Left hindlimb (tissue), 1 donor: ENCODE results near the gene TARBP2.
"Not testable (repeated sequence)": the region's sequence is repeated elsewhere in the genome, so short reads cannot be mapped to it uniquely, and the experiment has no call there.

Source experiments
- DNase-seq: peaks from one replicate; pipeline ENCODE4 v3.0.0-alpha.2; 2018

TARBP2 gene

DNA sequence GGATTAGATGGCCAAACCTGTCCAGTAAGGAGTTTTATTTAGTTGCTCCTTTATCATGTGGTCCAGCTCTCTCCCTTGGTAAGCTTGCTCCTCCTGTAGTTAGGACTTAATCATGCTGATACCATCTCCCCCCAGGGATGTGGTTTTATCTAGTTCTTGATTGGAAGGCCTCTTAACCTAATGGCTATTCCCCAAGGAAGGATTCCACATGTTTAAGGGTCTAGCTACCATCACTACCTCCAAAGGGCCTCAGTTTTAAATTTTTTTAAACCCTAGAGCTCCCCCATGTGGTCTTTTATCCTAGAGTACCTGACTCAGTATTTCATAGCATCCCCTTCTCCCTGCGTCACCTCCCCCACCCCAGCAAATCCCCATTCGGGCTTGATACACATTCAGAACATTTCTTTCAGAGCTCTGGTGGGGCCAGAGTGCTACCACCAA, 24.3 kb upstream of the TARBP2 start:
- DNase-seq: no peak

DNA sequence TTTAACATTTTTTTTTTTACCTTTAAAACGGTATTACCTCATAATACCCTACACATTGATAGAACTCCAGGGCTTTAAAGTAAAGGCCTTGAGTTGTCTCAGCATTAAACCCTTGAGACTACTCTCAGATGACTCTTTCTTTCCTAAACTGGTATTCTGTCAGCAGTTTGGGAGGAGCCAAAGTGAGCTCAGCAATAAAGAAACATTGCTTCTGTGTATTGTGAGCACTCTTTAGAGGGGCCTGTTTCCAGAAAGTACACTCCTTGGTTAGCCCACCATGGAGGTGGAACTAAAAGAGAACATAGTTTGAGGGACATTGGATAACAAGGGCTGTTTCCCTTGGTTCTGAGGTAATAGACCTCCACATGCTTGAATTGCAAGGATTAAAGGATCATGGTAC, 22.2 kb upstream of the TARBP2 start:
- no peak for DNase-seq

DNA sequence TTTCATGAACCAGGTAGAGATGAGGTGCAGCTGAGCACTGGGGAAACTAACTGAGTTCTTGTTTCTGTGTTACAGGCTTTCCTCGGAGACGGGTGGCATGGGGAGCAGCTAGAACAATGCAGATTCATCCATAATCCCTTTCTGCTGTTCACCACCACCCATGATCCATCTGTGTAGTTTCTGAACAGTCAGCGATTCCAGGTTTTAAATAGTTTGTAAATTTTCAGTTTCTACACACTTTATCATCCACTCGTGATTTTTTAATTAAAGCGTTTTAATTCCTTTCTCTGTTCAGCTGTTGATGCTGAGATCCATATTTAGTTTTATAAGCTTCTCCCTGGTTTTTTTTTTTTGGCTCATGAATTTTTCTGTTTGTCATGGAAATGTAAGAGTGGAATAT, 21.8 kb upstream of the TARBP2 start:
- DNase-seq: no peak

DNA sequence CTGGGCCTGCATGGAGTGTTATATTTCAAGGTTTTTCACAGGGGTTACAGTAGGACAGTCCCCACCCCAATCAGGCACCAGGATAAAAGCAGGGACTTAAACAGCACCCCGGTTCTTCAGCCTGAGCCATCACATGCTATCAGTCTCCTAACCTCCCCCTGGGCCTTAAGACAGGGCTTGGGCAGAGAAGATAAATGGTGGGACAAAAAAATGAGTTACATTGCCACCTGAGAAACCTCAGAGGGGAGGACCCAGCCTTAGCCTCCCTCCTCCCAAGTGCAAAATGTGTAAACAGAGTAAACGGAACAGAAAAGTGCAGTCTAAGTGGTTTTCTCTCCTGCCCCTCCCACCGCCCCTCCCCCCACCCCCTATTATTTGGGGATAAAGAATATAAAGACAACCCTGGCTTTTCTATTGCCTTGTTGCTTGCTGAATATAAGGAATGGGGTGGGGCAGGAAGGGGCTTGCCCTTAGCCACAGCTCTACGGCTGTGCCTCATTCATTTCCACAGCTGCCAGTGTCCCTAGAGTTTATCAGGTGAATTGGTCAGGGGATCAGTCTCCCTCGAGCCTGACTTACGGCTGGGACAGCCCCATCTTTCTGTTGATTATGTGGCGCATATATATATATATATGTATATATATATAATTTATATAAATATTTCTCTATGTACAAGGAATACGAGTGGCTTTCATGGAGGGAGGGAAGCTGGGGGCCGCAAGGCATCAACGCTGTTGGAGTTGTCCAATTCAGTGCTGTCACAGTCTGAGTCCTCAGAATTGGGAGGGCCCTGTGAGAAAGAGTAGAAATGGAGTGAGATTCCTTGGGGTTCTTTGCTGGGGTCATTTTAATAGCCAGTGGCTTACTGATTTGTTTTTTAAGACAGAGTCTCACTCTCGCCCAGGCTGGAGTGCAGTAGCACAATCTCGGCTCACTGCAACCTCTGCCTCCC, 20.3 kb upstream of the TARBP2 start:
- no peak for DNase-seq

DNA sequence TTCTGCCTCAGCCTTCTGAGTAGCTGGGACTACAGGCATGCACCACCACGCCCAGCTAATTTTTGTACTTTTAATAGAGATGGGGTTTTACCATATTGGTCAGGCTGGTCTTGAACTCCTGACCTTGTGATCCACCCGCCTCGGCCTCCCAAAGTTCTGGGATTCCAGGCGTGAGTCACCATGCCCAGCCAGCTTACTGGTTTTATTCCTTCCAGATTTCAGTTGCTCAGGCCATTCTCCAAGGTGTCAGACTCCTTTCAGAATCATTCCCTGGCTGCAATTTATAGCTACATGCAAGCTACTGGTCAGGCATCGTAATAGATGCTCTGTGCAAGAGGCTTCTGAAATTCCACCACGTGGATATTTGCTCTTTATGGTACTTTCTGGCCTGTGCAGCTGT, 19.6 kb upstream of the TARBP2 start:
- DNase-seq: not testable (repeated sequence)

DNA sequence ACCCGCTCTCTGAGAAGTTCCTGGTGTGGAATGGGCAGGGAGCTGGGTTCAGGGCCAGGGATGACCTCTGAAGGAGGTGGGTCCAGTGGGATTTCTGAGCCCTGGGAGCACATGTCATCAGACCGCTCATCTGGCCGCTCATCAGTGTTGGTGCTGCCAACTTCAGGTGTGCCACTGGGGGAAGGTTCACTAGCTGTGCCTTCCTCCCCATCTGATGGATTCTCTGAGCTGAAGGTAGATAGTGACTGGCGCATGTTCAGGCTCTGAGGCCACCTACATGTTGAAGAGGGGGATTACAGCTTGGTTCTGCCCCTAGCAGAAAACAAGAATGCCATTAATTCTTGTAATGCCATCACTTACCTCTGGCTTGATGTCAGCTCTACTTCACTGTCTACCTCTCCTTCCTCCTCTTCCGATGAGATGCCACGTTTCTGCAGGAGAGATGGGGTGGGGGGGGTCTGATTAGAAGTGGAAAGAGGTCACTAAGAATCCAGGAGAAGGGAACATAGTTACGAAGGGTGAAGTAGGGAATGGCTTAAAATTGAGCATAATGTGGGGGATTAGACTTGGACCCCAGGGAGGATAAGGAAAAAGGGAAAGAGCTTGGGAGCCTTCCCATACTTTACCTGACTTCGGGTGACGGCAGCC, 19.0 kb upstream of the TARBP2 start:
- DNase-seq: no peak

DNA sequence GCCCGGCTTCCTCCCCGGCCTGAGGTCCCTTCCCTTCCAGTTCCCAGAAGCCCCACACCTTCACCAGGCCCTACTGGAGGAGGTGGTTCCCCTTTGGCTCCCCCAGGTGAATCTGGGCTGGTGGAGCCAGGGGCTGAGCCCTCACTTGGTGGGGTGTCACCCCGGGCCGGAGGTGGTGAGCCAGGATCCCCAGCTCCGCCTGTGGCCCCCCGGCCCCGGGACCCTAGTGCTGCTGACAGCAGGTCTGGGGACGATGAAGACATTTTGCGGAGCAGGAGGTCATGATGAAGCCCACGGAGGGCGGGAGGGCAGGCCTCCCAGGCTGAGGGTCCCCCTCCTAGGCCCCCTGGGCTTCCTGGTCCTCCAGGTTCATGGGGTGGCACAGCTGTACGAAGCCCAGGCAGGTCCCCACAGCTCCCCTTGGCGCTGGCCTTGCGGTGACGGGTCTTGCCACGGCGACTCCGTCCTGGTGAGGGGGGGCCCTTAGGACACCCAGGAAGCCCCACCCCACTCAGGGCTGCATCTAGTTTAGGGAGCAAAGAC, 18.4 kb upstream of the TARBP2 start:
- DNase-seq: peak; percentile 37

DNA sequence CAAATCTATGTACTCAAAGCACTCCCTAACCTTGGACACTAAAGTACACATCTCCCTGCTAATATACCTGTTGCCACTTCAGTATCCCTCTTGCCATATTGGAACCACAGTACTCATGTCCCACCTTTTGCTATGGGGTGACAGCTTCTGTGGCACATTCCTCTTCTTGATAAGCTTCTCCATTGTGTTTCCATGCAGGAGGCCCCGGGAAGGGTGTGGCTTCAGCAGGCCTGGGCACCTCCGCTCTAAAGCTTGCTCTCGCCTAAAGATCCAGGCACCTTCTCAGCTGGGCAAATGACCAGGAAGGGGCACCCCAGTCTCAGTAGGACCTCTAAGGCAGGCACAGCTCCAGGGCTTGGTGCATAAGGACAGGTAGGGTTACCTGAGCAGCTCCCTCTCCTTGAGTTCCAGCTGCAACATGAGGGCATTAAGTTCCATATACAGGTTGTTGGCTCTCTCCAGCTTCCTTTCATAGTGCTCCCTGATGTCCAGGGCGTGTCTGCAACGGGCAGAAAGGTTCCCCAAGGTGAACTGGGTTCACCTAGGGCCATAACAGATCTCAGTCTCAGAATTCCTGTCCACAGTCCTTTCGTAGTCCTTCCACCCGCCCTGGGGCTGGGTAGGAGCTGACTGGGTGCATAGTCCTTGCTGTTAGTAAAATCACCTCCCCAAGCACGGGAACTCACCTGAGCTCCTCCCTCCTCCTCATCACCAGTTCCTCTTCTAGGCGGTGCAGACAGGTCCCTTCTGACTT, 17.7 kb upstream of the TARBP2 start:
- DNase-seq: peak; percentile 29

DNA sequence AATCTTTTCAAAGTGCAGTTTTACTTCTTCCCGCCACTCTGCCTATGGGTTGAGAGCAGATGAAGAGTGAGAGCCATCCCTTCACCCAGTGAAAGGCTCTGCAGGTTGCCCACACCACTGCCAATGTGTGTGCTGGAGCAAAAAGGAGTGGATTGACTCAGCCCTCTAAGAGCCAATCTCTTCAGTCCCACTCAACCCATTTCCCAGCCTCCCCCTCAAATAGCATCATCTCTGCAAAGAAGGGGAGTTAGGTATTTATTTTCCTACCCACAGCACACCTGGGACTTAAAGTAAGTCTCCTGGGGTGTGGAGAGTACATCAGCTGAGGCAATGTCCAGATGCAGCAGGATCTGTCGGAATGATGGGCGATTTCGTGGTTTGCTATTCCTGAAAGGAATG, 17.1 kb upstream of the TARBP2 start:
- peak; percentile 28 for DNase-seq

DNA sequence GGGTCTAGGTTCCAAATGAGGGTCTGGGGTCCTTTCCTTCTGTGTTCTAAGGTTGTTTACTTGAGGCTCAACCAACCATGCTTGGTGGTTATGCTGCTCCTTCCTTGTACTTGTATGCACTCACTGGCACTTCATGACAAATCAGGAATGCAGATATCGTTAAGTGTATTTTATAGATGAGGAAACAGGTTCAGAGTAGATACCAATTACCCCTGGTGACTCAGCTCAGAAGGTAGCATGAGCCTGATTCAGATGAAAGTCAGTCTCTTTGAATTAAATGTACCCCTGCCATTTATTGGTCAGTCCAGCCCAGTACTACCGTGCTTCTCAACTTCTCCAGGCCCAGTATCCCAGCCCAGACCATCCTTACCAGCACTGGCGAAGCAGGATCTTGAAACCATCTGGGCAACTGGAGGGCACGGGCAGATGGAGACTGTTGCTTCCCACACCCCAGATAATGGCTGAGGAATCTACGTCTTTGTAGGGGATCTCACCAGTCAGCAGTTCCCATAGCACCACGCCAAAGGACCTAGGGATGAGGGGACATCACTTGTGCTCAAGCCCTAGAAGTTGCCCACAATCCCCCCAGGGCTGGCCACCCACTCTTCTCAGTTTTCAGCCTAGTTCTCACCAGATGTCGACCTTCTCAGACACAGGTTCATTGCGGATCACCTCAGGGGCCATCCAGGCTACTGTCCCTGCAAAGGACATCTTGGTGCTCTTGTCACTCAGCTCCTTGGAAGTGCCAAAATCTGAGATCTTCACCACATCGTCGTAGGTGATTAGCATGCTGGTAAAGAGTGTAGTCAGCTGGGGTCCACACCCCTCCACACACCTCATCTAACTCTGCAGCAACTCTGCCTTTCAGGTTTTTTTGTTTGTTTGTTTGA, 16.2 kb upstream of the TARBP2 start:
- peak; percentile 24 for DNase-seq

DNA sequence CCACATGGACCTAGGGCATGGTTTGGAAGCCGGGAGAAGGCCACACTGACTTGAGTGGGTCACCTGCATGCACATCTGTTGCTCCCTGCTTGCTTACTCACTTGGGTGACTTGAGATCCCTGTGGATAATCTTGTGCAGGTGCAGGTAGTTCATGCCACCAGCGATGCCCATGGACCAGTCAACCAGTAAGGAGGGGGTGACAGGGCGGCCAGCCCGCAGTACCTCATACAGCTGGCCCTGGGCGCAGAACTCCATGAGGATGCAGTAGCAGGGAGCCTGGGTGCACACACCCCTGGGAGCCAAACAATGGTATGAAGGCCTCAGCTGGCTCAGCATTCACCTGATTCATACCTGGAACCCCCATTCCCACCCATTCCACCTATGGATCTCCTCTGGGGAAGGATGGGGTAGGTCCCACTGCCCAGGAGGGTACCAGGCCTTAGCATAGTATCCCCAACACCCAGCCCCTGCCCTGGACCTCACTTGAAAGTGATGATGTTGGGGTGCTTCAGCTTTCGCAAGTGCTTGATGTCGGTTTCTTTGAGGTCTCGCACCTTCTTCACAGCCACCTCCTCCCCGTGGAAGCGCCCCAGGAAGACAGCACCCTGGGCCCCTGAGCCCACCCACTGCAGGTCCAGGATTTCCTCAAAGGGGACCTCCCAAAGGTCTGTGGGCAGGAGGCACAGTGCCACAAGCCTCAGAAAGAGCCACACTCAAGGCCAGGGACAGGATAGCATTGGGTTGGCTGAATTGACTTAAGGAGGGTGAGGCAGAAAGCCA, 14.9 kb upstream of the TARBP2 start:
- DNase-seq: peak; percentile 30

DNA sequence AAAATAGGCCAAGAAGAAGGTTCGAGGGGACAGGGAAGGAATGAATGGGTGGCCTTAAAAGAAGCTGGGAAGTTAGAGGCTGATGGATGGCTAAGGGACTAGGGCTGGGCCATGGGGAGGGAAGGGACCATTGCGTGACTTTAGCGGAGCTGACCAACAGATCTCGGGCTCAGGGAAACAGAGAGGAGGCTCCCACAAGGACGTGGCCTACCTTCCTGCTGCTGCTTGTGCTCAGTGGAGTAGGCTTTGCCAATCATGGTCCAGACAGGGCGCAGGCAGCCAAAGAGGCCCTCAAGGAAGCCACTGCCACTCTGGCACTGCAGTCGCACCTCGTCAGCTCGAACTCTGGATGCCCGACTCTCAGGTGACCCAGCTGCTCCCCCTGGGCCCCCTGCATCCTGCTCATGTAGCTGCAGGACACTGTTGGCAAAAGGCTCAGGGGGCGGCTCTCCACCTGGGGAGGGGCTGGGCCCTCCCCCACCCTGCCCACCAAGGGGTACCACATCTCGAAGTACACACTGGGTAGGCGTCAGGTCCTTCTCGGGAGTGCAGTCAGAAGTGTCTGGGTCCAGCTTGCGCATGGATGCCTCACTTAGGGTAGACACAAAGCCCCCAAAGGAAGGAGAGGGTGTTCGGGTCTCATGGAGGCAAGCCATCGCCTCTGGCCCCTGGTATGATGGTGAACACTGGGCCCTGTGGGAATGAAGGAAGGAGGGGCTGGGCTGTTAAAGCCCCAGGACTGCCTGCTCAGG, 14.2 kb upstream of the TARBP2 start:
- no peak for DNase-seq

DNA sequence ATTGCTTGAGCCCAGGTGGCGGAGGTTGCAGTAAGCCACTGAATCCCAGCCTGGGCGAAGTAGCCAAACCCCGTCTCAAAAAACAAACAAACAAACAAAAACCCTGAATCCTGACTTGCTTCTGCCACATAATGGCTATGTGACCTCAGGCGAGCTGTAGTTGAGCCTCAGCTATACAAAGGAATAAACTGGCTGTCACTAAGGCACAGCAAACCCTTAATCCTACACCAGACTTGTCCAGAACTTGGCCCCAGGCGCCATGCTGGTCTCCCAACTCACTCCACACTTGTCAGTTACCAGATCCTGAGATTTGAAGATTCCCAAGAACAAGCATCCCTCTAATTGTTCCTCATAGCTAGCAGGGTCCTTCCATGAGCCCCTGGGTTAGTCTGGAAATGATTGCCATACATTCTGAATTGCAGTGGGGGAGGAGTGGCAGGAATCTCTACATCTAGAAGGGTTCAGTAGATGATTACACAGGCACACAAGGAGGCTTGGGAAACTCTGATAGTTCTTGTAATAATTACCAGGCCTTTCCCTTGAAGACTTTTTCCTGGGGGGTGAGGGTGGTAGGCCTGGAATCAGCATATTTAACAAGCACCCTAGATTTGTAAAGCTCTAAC, 11.7 kb upstream of the TARBP2 start:
- DNase-seq: no peak

DNA sequence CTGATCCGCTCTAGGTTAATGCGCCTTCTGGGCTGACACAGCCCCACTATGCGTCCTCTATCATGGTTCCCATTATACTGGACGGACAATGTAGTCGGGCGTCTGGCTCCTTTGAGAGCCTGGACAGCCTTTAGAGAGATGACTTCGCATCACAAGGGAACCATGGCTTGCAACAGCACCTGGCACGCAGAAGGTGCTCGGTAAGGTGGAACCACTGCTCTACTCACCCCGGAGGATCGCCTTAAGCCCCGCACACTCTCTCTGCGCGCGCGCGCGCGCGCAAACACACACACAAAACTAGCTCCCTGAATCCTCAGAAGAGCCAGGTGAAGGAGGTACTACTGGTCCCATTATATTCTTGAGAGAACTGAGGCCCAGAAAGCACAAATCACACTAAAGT, 8.9 kb upstream of the TARBP2 start:
- DNase-seq: peak; percentile 33

DNA sequence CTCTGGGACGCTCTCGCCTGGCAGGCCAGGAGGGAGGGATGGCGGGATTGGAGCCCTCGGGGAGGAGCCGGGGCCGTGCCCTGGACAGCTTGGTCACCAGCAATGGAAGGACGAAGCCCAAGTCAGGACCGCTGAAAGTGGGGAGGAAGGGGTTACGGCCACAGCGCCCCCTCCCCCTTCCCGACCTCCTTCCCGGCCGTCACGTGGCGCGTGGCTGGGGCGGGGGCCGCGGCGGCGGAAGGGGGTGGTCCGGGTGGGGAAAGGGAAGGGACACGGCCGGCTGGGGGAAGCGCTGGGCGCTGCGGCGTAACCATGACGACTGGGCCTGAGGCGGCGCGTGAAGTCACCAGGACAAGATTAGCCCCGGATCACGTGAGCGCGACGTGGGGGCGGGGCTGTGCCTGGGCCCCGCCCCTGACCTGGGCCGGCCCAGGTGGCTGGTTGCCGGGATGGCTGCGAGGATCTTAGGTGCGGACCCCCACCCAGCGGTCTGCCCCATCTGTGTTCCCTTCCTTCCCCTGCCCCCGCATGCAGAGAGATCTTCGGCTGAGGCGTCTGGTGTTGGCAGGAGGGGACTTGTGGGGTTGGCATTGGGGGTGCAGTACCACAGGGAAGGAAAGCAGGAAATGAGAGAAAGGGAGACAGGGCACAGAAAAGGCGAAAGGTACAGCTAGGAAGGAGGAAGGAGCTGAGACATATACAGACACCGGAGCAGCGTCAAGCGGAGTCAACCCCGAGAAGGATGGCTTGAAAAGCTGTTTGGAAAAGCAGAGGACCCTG, 8.1 kb upstream of the TARBP2 start:
- peak; percentile 98 for DNase-seq

DNA sequence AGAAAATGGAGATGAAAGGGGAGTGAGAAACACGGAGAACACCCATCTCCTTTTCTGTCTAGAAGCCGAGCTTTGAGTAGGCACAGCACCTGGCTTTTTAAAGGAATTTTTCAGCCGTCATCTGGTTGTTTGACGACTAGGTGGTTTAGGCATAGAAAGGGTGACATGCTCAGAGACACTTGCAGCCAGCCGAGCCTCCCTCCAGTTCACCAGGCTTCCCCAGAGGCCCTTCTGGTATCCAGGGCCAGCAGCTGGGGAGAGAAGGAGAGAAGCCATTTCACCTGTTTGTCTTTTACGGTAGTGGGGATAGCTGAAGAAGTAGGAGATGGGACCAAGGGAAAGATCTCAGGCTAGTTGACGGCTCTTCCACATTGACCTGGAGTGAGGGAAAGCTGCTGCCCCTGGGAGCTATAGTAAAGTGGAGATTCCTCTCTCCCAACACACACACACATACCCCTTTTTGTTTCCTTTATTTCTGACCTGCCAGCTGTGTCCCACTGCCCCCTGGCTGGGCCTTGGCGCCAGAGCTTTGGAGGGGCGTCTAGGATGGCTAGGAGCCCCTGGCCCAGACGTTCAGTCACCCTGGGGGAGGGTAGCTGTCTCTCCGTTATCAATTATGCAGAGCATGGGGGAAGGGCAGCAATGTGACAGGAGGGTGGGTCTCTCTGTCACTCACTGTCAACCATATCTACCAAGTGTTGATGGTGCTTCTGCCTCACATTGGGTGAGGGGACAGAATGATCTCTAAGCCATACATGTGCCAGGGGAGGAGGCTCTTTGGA, 7.3 kb upstream of the TARBP2 start:
- peak; percentile 37 for DNase-seq

DNA sequence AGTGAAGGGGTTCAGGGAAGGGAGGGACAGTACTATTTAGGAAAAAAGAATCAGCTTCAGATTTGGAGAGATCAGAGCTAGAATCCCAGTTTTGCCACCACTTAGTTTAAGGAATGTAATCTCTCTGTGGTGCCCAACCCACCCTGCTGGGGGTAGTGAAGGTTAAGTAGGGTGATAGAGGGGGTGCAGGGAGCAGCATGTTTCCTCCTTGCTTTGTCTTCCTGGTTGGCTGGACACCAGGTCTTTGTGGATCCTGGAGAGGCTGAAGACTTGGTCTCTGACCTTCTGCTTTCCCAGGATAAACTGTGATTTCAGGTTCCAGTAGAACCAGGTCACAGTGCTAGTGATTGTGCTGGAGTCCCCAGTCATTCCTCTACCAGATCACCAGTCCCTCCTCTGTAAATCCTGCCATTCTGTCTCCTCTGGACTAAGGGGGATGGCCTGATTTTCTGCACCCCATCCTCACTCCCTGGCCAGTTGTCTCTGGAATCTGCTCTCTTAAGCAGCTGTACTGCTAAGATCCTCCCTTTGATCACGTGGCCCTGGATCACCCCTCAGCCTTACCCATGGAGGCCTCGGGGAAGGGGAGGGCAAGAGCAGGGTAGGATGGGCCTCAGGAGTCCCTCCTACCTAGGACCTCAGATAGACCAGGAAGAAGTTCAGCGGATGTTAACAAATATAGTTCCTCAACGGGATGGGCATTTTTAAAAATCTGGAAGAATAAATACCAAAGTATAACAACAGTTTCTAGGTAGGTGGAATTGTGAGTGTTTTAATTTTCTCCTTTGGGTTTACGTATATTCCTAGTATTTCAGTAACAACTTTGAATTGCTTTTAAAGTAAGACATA, 5.0 kb upstream of the TARBP2 start:
- DNase-seq: peak; percentile 76

DNA sequence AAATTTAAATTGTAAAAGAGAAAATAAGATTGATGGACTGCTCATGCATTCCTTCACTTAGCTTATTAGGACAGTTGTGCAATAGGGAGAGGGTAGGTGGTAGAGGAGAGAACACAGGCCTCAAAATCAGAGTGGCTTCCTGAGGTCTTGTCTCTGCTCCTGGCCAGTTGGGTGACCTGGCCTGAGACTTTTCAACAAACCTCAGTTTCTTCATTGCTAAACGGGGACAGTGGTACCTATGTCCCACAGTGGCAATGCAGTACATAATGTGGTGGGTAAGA, 4.4 kb upstream of the TARBP2 start:
- no peak for DNase-seq
